Keratinocyte (primary cell): Measurements from ENCODE around the gene CRKL. TPM values are rescaled to one million over a fixed set of nuclear protein-coding genes. Genes with fewer than 3 reads are reported as not detected.

Experiments used
- DNase-seq: peaks from one replicate; pipeline ENCODE4 v3.0.0-alpha.2; 2011; ENCODE audit warnings: low read depth, missing footprints, low spot score
- FAIRE-seq: peaks from 2 replicates; lab custom pipeline; 2011; peaks lifted over from hg19 to GRCh38; lab: Jason Lieb, UNC
- H2AFZ ChIP-seq: 2 replicates; pipeline ENCODE4 v1.6.0; 2012; ENCODE audit warnings: low read length, control low read depth, inconsistent platforms; ENCODE audit not compliant: control insufficient read depth
- H3K27ac ChIP-seq: 2 replicates; pipeline ENCODE4 v1.5.1; 2011; ENCODE audit warnings: low read length; ENCODE audit not compliant: control insufficient read depth, insufficient read depth
- H3K27me3 ChIP-seq: 3 replicates; pipeline ENCODE4 v1.6.0; 2011; ENCODE audit warnings: low read length; ENCODE audit not compliant: control insufficient read depth, insufficient read depth; ENCODE audit errors: extremely low read depth
- H3K36me3 ChIP-seq, 2 experiments: 2 replicates in 1 of 2; 3 replicates in 1 of 2; pipeline ENCODE4 v1.5.1; 2011; ENCODE audit warnings: low read length in 2 of 2, mild to moderate bottlenecking in 1 of 2; ENCODE audit not compliant: control insufficient read depth in 2 of 2, insufficient read depth in 2 of 2; ENCODE audit errors: extremely low read depth in 1 of 2
- H3K4me1 ChIP-seq: 3 replicates; pipeline ENCODE4 v1.5.1; 2011; ENCODE audit warnings: low read length; ENCODE audit not compliant: control insufficient read depth, insufficient read depth; ENCODE audit errors: extremely low read depth
- H3K4me2 ChIP-seq: 3 replicates; pipeline ENCODE4 v1.6.0; 2011; ENCODE audit warnings: low read depth, low read length; ENCODE audit not compliant: control insufficient read depth, insufficient read depth; ENCODE audit errors: extremely low read depth
- H3K4me3 ChIP-seq, 3 experiments: fragments of 200-600 bp in 1 of 3; sonication (generic) in 1 of 3; 2 replicates in 2 of 3; 3 replicates in 1 of 3; pipeline ENCODE4 v1.5.1; 2011 to 2016; ENCODE audit warnings: low read length in 3 of 3, mild to moderate bottlenecking in 3 of 3, control low read depth in 2 of 3, inconsistent platforms in 1 of 3, low read depth in 1 of 3, mixed read lengths in 1 of 3, mixed run types in 1 of 3, moderate library complexity in 1 of 3; ENCODE audit not compliant: control insufficient read depth in 2 of 3, insufficient read depth in 2 of 3; ENCODE audit errors: extremely low read depth in 1 of 3
- H3K79me2 ChIP-seq: 2 replicates; pipeline ENCODE4 v1.6.0; 2012; ENCODE audit warnings: low read length; ENCODE audit not compliant: control insufficient read depth, insufficient read depth
- H3K9ac ChIP-seq: 3 replicates; pipeline ENCODE4 v1.6.0; 2011; ENCODE audit warnings: low read length; ENCODE audit not compliant: control insufficient read depth, insufficient read depth; ENCODE audit errors: extremely low read depth
- H3K9me1 ChIP-seq: 3 replicates; pipeline ENCODE4 v1.6.0; 2011; ENCODE audit warnings: low read length; ENCODE audit not compliant: control insufficient read depth, insufficient read depth; ENCODE audit errors: extremely low read depth
- H3K9me3 ChIP-seq: 2 replicates; pipeline ENCODE4 v1.5.1; 2012; ENCODE audit warnings: low read depth, low read length; ENCODE audit not compliant: control insufficient read depth
- H4K20me1 ChIP-seq: 3 replicates; pipeline ENCODE4 v1.6.0; 2011; ENCODE audit warnings: low read length; ENCODE audit not compliant: control insufficient read depth, insufficient read depth; ENCODE audit errors: extremely low read depth
- EZH2 ChIP-seq: IDR thresholded peaks from one replicate; pipeline ENCODE4 v1.6.1; 2012; ENCODE audit warnings: inconsistent platforms, mild to moderate bottlenecking, low read length, moderate library complexity
- dilution Hi-C: fragments of 300-500 bp; cut with MboI; formaldehyde crosslinking; loops from one replicate; pipeline ENCODE4 v1.7.0; 2020; ENCODE audit warnings: low sequenced_read_pairs; ENCODE audit not compliant: extremely low pct_ligation_motif_present
- polyA plus RNA-seq, 5 experiments: library from polyadenylated mRNA; depleted of rRNA in 3 of 5; stranded (reverse) in 3 of 5; stranded (forward) in 1 of 5; unstranded in 1 of 5; fragments of >200 nt; gene quantifications; 1 replicate in 1 of 5; 2 replicates in 3 of 5; 3 replicates in 1 of 5; pipeline versions ENCODE4 v1.2.1 to v1.2.3, GENCODE V29; 2011 to 2012; ENCODE audit warnings: missing spikeins in 2 of 5, low read depth in 1 of 5, low replicate concordance in 1 of 5
- TF ChIP-seq, protein P1 (sequence below), 3 experiments: IDR thresholded peaks in 1 of 3; conservative IDR thresholded peaks in 1 of 3; optimal IDR thresholded peaks in 1 of 3; 2 replicates in 2 of 3; 3 replicates in 1 of 3; pipeline versions ENCODE3 to v1.5.1; 2011; ENCODE audit warnings: low read length in 3 of 3, mild to moderate bottlenecking in 3 of 3, moderate library complexity in 2 of 3, control low read depth in 1 of 3, inconsistent platforms in 1 of 3; ENCODE audit not compliant: insufficient read depth in 2 of 3; ENCODE audit errors: extremely low read depth in 1 of 3

CRKL gene
- polyA plus RNA-seq, 1 donor (not counting 4 experiments of a cell fraction or from before 2014, with no cell fraction given) = 32.1 TPM

GRCh38 chr22:20974336-20974955 lies 57.2 kb downstream of the CRKL start:
- H3K36me3 ChIP-seq = no peaks in the 10 kb centered on the region
- peaks cover 1% of the 10 kb centered on the region for H3K4me1 ChIP-seq
- no peaks in the 10 kb centered on the region for H3K27me3 ChIP-seq
- dilution Hi-C loops = no loop called here
- peaks cover 7% of the 10 kb centered on the region for H3K9me3 ChIP-seq
- H3K9me1 ChIP-seq = no peaks in the 10 kb centered on the region
- TF ChIP-seq, protein P1, sequence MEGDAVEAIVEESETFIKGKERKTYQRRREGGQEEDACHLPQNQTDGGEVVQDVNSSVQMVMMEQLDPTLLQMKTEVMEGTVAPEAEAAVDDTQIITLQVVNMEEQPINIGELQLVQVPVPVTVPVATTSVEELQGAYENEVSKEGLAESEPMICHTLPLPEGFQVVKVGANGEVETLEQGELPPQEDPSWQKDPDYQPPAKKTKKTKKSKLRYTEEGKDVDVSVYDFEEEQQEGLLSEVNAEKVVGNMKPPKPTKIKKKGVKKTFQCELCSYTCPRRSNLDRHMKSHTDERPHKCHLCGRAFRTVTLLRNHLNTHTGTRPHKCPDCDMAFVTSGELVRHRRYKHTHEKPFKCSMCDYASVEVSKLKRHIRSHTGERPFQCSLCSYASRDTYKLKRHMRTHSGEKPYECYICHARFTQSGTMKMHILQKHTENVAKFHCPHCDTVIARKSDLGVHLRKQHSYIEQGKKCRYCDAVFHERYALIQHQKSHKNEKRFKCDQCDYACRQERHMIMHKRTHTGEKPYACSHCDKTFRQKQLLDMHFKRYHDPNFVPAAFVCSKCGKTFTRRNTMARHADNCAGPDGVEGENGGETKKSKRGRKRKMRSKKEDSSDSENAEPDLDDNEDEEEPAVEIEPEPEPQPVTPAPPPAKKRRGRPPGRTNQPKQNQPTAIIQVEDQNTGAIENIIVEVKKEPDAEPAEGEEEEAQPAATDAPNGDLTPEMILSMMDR (optimal IDR thresholded peaks at IDR 0.05 in 1 of 3, IDR thresholded peaks at IDR 0.05 in 1 of 3, conservative IDR thresholded peaks at IDR 0.05 in 1 of 3; ENCODE audit: extremely low read depth in 1 of 3, insufficient read depth in 2 of 3, low read length in 3 of 3) = no peak
- TF ChIP-seq EZH2 = no peak
- DNase-seq = no peak
- no peak for FAIRE-seq
- H4K20me1 ChIP-seq = no peaks in the 10 kb centered on the region
- H3K27ac ChIP-seq = no peak overlapping the region
- no peak overlapping the region for H2AFZ ChIP-seq
- no peaks in the 10 kb centered on the region for H3K79me2 ChIP-seq
- H3K4me3 ChIP-seq = no peak overlapping the region
- no peak overlapping the region for H3K4me2 ChIP-seq
- H3K9ac ChIP-seq = no peak overlapping the region

DNA sequence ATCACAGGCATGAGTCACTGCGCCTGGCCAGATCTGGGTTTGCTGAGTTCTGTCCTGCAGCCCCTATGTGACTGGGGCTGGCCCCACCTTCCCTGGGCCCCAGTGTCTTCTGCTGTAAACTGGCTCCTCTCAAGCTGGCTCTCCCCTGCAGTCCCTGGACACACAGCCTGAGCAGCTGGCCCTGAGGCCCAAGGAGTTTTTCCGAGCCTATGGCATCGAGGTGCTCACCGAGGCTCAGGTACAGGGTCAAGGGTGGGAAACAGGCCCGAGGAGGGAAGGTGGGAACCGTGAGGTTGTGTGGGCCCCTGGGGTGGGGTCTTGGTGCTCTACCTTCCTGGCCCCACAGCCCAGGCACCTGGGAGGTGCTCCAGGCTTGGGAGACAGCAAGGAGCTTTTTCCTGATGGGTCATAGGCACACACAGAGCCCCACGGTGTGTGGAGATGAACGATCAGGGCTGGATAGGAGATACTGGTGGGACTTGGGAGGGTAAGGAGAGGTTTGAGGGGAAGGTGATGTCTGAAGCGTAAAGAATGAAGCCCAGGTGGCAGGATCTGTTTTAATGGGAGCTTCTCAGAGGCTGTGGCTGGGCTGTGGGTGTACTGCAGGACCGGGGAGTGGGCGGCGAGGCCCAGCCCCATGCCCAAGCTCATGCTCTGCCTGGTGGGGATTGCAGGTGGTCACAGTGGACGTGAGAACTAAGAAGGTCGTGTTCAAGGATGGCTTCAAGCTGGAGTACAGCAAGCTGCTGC lies 58.5 kb downstream of the CRKL start:
- Histone ChIP-seq H3K79me2 (no peaks in the 10 kb centered on the region), H3K9me1 (no peaks in the 10 kb centered on the region), H3K4me2 (no peak overlapping the region), H3K27ac (no peak overlapping the region), H4K20me1 (no peaks in the 10 kb centered on the region), H3K9me3 (peaks cover 7% of the 10 kb centered on the region), H2AFZ (no peak overlapping the region), H3K36me3 (no peaks in the 10 kb centered on the region), H3K27me3 (no peaks in the 10 kb centered on the region), H3K4me3 (no peak overlapping the region), H3K9ac (no peak overlapping the region), H3K4me1 (peaks cover 14% of the 10 kb centered on the region)
- no peak for FAIRE-seq
- dilution Hi-C loops = no loop called here
- TF ChIP-seq EZH2 = no peak
- TF ChIP-seq, protein P1 (optimal IDR thresholded peaks at IDR 0.05 in 1 of 3, IDR thresholded peaks at IDR 0.05 in 1 of 3, conservative IDR thresholded peaks at IDR 0.05 in 1 of 3; ENCODE audit: extremely low read depth in 1 of 3, insufficient read depth in 2 of 3, low read length in 3 of 3) = no peak
- DNase-seq = no peak
